HepG2 (cell line): Measurements from ENCODE around the gene MAN1C1. TPM values are rescaled to one million over a fixed set of nuclear protein-coding genes. Genes with fewer than 3 reads are reported as not detected.

Source experiments
- ATAC-seq: fragments of 200-7000 bp; cut with Tn5 transposase; 3 replicates; pipeline ENCODE4 v1.9.1; 2020; ENCODE audit warnings: mild to moderate bottlenecking, moderate library complexity
- BruUV-seq: library from RNA; stranded (reverse); fragments of 400-500 nt; replicated peaks from 2 replicates; lab custom pipeline; 2021; lab: Mats Ljungman, UMichigan
- CTCF ChIA-PET: fragments of 300-600 bp; formaldehyde crosslinking; extraction: SDS; loops from one replicate; lab custom pipeline; 2021; ENCODE audit warnings: low total read pairs, inconsistent platforms, low intra/inter-chr PET ratio; lab: Yijun Ruan, JAX
- POLR2A ChIA-PET: fragments of 350-600 bp; sonication (Branson Sonifier 250); formaldehyde crosslinking; loops from one replicate; lab custom pipeline; 2020; ENCODE audit warnings: antibody characterized with exemption, inconsistent platforms; lab: Yijun Ruan, JAX
- DNase-seq: peaks from one replicate; pipeline ENCODE4 v3.0.0-alpha.2; 2015; ENCODE audit warnings: low spot score
- FAIRE-seq: peaks from 3 replicates; lab custom pipeline; 2011; peaks lifted over from hg19 to GRCh38; lab: Jason Lieb, UNC
- H2AFZ ChIP-seq: one replicate; pipeline ENCODE4 v1.6.1; 2011; ENCODE audit warnings: low read length, inconsistent platforms
- H3K27ac ChIP-seq: fragments of 300-600 bp; 3 replicates; pipeline ENCODE4 v1.8.0; 2011; ENCODE audit warnings: mixed run types, mild to moderate bottlenecking, mixed read lengths, low read length, inconsistent platforms; ENCODE audit not compliant: insufficient read depth; ENCODE audit errors: extremely low read length
- H3K27me3 ChIP-seq, 2 experiments: fragments of 200-600 bp in 1 of 2; 2 replicates in 1 of 2; 3 replicates in 1 of 2; pipeline versions ENCODE4 v1.6.0 to v1.8.0; 2011; ENCODE audit warnings: low read length in 2 of 2, mild to moderate bottlenecking in 2 of 2, moderate library complexity in 2 of 2, inconsistent platforms in 1 of 2; ENCODE audit not compliant: insufficient read depth in 2 of 2, control insufficient read depth in 1 of 2
- H3K36me3 ChIP-seq, 2 experiments: fragments of 200-600 bp in 1 of 2; replicated peaks in 1 of 2; 2 replicates in 1 of 2; 3 replicates in 1 of 2; pipeline versions ENCODE4 v1.5.1 to v1.8.0; 2011; ENCODE audit warnings: low read length in 2 of 2, inconsistent platforms in 1 of 2; ENCODE audit not compliant: insufficient read depth in 2 of 2, control insufficient read depth in 1 of 2
- H3K4me1 ChIP-seq: 2 replicates; pipeline ENCODE4 v1.5.1; 2012; ENCODE audit warnings: low read length, inconsistent platforms; ENCODE audit not compliant: insufficient read depth
- H3K4me2 ChIP-seq: 2 replicates; pipeline ENCODE4 v1.6.0; 2011; ENCODE audit warnings: low read depth, low read length, inconsistent platforms
- H3K4me3 ChIP-seq, 3 experiments: fragments of 200-600 bp in 1 of 3; sonication (generic), shearing (Covaris generic) in 1 of 3; replicated peaks in 1 of 3; 2 replicates each; pipeline ENCODE4 v1.5.1; 2011 to 2016; ENCODE audit warnings: low read length in 3 of 3, inconsistent platforms in 2 of 3, low read depth in 2 of 3, mild to moderate bottlenecking in 2 of 3, control low read depth in 1 of 3, mixed read lengths in 1 of 3; ENCODE audit not compliant: insufficient read depth in 1 of 3
- H3K79me2 ChIP-seq: one replicate; pipeline ENCODE4 v1.6.1; 2011; ENCODE audit warnings: low read length, inconsistent platforms; ENCODE audit not compliant: insufficient read depth
- H3K9ac ChIP-seq: 2 replicates; pipeline ENCODE4 v1.6.0; 2011; ENCODE audit warnings: mild to moderate bottlenecking, low read depth, low read length, inconsistent platforms; ENCODE audit not compliant: insufficient read depth
- H3K9me3 ChIP-seq: 2 replicates; pipeline ENCODE4 v1.5.1; 2012; ENCODE audit warnings: mild to moderate bottlenecking, low read length
- H4K20me1 ChIP-seq: 2 replicates; pipeline ENCODE4 v1.6.0; 2011; ENCODE audit warnings: inconsistent platforms, mild to moderate bottlenecking, low read length, moderate library complexity; ENCODE audit not compliant: insufficient read depth
- MTF1 ChIP-seq: sonication (generic); formaldehyde crosslinking; IDR thresholded peaks from 2 replicates; pipeline ENCODE4 v1.5.0; 2020; ENCODE audit warnings: missing genetic modification reagents
- NBN ChIP-seq: fragments of 450-650 bp; conservative IDR thresholded peaks from 2 replicates; pipeline ENCODE4 v1.6.1; 2017
- PHF8 ChIP-seq: sonication (generic); formaldehyde crosslinking; IDR thresholded peaks from 2 replicates; pipeline ENCODE4 v1.5.0; 2020; ENCODE audit warnings: missing genetic modification reagents
- ZBTB33 ChIP-seq: sonication (generic); formaldehyde crosslinking; IDR thresholded peaks from 2 replicates; pipeline ENCODE4 v1.4.0; 2020; ENCODE audit warnings: missing genetic modification reagents
- ZNF629 ChIP-seq: sonication (generic); formaldehyde crosslinking; conservative IDR thresholded peaks from 2 replicates; pipeline ENCODE4 v1.5.0; 2020; ENCODE audit warnings: missing genetic modification reagents
- WGBS: methylation state at CpG from one replicate; pipeline ENCODE4 v1.1.6; 2017; ENCODE audit warnings: low lambda C conversion rate; 5-methylcytosine and 5-hydroxymethylcytosine counted together
- in situ Hi-C: cut with HindIII; loops from 2 replicates; pipeline ENCODE4 v1.10.0; 2017; ENCODE audit warnings: low pct_unique_long_range_greater_than_20kb; ENCODE audit not compliant: extremely low pct_ligation_motif_present
- intact Hi-C: fragments of 100-400 bp; cut with micrococcal nuclease; formaldehyde crosslinking; loops from one replicate; pipeline ENCODE4 v1.10.0; 2022; ENCODE audit not compliant: unreplicated experiment
- polyA plus RNA-seq, 8 experiments: library from polyadenylated mRNA; depleted of rRNA in 3 of 8; stranded (reverse) in 7 of 8; unstranded in 1 of 8; fragments of >200 nt; fragmentation: Illumina TruSeq in 4 of 8; extraction: Trizol in 4 of 8; gene quantifications; 2 replicates each; pipeline versions ENCODE4 v1.2.1 to v1.2.3, GENCODE V29; 2011 to 2016; ENCODE audit warnings: low read depth in 4 of 8, missing spikeins in 1 of 8, mixed read lengths in 1 of 8; ENCODE audit not compliant: insufficient read depth in 1 of 8
- total RNA-seq, 5 experiments: library from RNA; depleted of rRNA; stranded (reverse); fragments of >200 nt; fragmentation: Illumina TruSeq; extraction: Trizol; gene quantifications; 2 replicates each; pipeline ENCODE4 v1.2.3, GENCODE V29; 2016; ENCODE audit warnings: low read depth in 1 of 5

The MAN1C1 gene
- total and polyA plus RNA-seq, 2 of the 13 experiments (the other 11 are each of a cell fraction or from before 2014, with no cell fraction given): 0.18 to 0.49 TPM

- no peaks in the 10 kb centered on the region for H4K20me1 ChIP-seq
- no peak overlapping the region for H3K27ac ChIP-seq
- H3K36me3 ChIP-seq: no peaks in the 10 kb centered on the region
- peaks cover 35% of the 10 kb centered on the region for H3K4me1 ChIP-seq
- H2AFZ ChIP-seq: no peak overlapping the region
- no TSS peak for BruUV-seq
- DNase-seq: no peak
- POLR2A ChIA-PET: no interaction called here
- no peak for ATAC-seq
- H3K79me2 ChIP-seq: no peaks in the 10 kb centered on the region
- FAIRE-seq: no peak
- peaks cover 0 to 3% of the 10 kb centered on the region in 2 experiments; a peak in 2 of 5 replicates for H3K27me3 ChIP-seq
- H3K4me2 ChIP-seq: no peak overlapping the region
- H3K4me3 ChIP-seq: no peak overlapping the region
- intact Hi-C loops: no loop called here
- WGBS: 67% methylated on average over 12 of the region's 18 CpGs
- peak; percentile 59; the same call in 1 of the 2 replicates for TF ChIP-seq ZBTB33 (CRISPR knock-in tag)
- no peak for TF ChIP-seq NBN
- CTCF ChIA-PET: no interaction called here
- in situ Hi-C loops: loop anchor here (5.0 kb wide), 1 partner anchor 37 kb away; no protein-coding TSS in a partner anchor
- no peaks in the 10 kb centered on the region for H3K9me3 ChIP-seq
- no peak overlapping the region for H3K9ac ChIP-seq
Observed at GRCh38 chr1:25569597-25570396, 46.8 kb upstream of the MAN1C1 start.

- Histone ChIP-seq H3K27ac (no peak overlapping the region), H3K9ac (no peak overlapping the region), H3K27me3 (peaks cover 0 to 3% of the 10 kb centered on the region in 2 experiments; a peak in 2 of 5 replicates), H3K9me3 (no peaks in the 10 kb centered on the region), H3K79me2 (no peaks in the 10 kb centered on the region), H3K4me2 (no peak overlapping the region), H4K20me1 (no peaks in the 10 kb centered on the region), H2AFZ (no peak overlapping the region), H3K36me3 (no peaks in the 10 kb centered on the region), H3K4me1 (peaks cover 35% of the 10 kb centered on the region), H3K4me3 (no peak overlapping the region)
- ChIA-PET POLR2A (no interaction called here), CTCF (no interaction called here)
- no peak for DNase-seq
- in situ Hi-C loops: no loop called here
- no peak for FAIRE-seq
- BruUV-seq: no TSS peak
- TF ChIP-seq MTF1: no peak
- TF ChIP-seq ZNF629: peak; percentile 70
- no peak for TF ChIP-seq PHF8 (CRISPR knock-in tag)
- ATAC-seq: no peak
- 36% methylated on average over 6 of the region's 12 CpGs for WGBS
- intact Hi-C loops: no loop called here
Observed at GRCh38 chr1:25570798-25571521, 45.6 kb upstream of the MAN1C1 start.
